NCI-H1694 treated with DMSO at 0.1 percent for 48 hours (cell line): ENCODE results near the gene FANCB.

Source experiments
- DNase-seq: peaks from one replicate; lab custom pipeline; 2025; lab: John Stamatoyannopoulos, UW

Gene FANCB

DNA sequence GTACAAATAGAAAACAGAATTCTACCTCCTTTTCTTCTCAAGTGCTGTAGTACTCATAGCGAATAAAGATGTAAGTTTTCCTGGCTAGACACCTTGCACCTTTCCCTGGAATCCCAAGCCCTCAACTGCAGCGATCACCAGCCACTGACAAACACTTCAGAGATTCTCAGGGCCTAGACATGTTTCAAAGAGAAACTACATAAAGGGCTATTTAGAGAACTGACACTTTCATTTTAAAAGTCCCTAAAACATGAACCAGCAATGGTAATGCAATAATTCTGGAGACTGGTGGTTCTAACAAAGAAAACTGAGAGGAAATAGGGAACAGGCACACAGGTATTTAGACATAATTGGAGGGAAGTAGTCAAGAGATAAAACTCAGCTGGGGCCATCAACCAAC, 35.7 kb downstream of the FANCB start:
- no peak for DNase-seq

DNA sequence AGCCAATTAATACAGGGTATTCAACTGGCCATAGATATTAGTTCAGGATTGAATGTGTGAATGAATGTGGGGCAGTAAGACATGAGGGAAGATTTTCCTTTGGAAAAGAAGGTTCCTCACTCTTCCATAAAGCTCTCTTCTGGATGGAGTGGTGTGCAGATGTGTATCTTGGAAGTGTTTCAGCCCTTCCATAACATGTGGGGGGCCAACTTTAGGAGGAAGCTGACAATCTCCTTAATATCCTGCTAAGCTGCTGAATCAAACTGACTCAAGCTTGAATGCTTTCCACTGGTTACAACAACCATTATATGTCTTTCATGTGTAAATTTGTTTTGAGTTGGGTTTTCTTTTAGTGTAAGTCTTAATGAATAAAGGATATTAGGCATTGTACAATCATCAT, 40.3 kb downstream of the FANCB start:
- no peak for DNase-seq

DNA sequence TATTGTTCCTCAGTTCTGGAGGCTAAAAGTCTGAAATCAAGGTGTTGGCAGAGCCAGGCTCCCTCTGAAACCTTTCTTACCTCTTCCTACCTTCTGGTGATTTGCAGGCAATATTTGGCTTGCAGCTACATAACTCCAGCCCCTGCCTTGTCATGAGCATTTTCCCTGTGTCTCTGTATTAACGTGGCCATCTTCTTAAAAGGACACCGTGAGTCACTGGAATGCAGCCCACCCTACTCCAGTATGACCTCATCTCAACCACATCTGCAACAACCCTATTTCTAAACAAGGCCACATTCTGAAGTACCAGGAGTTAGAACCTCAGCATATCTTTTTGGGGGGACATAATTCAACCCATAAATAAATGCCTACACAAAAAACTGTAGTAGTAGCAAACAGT, 40.7 kb downstream of the FANCB start:
- DNase-seq = no peak

DNA sequence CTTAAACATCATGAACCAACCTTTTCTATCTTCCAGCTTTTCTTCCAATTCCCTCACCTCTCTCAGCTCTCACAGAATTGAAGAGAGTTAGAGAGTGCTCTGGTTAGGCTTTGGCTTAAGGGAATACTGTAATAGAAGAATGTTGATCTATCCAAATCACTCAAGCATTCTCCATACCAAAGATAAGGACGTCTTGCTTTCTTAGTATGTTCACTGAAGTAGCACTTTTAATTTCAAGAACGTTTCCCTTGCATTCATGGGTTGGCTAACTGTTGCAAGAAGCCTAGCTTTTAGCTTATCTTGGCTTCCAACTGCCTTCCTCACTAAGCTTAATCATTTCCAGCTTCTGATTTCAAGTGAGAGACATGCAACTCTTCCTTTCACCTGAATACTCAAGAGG, 43.2 kb downstream of the FANCB start:
- DNase-seq = no peak

DNA sequence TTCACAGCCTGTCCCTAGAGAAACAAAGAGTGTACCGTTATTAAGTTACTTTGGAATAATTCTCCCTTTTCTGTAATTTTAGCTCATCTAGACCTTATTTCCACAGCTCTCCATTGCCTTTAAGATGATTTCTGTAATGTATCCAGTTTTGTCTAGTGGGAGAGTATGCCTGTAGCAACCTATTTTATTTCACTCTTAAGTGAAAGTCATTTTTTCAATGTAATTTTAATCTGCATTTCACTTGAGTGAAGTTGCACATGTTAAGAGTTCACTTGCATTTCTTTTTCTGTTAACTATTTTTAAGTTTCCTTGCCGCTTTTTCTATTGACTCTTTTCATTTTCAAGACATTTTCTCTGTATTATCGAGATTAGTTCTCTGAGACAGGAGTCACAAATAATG, 46.5 kb downstream of the FANCB start:
- no peak for DNase-seq

- no peak for DNase-seq
These were observed 47.0 kb downstream of the FANCB start for GRCh38 chrX:14825851-14826250.

- no peak for DNase-seq
These were observed 53.1 kb downstream of the FANCB start for GRCh38 chrX:14819769-14820168.

DNA sequence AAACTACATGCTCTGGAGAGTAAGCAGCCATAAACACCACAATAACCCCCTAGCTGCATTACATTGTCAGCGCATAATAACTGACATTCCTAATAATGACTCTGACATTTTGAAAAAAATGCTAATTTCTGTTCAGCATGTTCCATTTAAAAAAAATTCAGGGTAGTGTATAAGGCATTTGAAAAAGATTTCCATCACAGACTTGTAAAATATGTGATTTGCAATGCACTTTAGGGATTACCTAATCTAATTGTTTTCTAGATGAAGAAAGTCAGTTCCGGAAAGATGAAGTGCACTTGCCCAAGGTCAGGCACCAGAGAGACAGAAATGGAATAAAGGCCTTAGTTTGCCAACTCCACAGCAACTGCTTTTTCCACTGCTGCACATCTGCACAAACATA, 55.3 kb downstream of the FANCB start:
- DNase-seq = no peak

DNA sequence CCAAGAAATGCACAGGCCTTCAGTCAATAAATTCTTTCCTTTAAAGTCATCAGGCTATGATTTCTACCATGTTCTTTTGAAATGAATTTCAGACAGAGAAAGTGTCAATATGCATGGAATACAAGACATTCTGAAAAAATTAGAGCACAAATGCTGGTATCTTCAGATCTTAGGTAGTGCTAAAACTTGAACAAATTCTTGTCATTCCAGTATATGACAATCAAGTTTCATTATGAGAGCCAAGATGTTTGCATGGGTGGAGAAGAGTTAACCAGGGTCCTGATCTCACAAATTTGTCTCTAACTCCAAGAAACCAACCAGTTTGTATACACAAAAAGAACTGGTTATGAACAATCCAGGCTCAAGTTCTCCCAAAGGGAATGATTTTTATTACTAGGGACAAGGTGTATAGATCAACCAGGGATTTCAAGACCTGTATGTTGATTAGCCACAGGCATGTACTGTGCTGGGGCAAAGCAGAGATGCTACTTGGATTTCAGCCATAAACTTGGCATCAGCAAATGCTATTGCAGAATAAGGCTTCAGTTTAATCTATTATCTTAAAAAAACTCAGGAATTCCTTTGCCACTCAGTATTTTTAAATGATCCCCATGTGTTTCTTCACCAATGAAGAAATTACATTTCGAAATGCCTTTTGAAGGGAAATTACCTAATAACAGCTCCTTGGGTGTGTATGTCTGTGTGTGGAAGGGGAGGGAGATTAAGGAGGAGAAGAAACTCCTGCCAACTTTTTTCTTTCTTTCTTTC, 69.7 kb downstream of the FANCB start:
- no peak for DNase-seq

- no peak for DNase-seq
These were observed 71.7 kb downstream of the FANCB start for GRCh38 chrX:14801136-14801535.

GRCh38 chrX:14798805-14799397, 74.0 kb downstream of the FANCB start:
- no peak for DNase-seq
